Esophagus squamous epithelium (tissue), 4 donors: ENCODE data around the gene SOX13.

Source experiments
- CTCF ChIP-seq, 6 experiments: fragments of 450-650 bp in 4 of 6; fragments of 200-600 bp in 2 of 6; sonication (generic) in 2 of 6; IDR thresholded peaks; one replicate each; pipeline ENCODE4 v1.5.1; 2016 to 2019; ENCODE audit warnings: antibody characterized with exemption in 6 of 6, mild to moderate bottlenecking in 4 of 6, moderate library complexity in 4 of 6
- POLR2A ChIP-seq, 4 donors: fragments of 450-650 bp; IDR thresholded peaks; one replicate each; pipeline ENCODE4 v1.6.1; 2017; ENCODE audit warnings: antibody characterized with exemption in 4 of 4, mild to moderate bottlenecking in 4 of 4, moderate library complexity in 3 of 4

- no peak for TF ChIP-seq CTCF (IDR thresholded peaks at IDR 0.05)
- TF ChIP-seq POLR2A (IDR thresholded peaks at IDR 0.05) = no peak
Measured at GRCh38 chr1:204104331-204105130, 31.6 kb downstream of the SOX13 start.
